ENCODE data around the gene LTBP1. TPM values are rescaled to one million over a fixed set of nuclear protein-coding genes. Genes with fewer than 3 reads are reported as not detected.

Gene LTBP1
- total RNA-seq, 2 experiments from 2014 or later, result 61.1 to 82.6 TPM

DNA sequence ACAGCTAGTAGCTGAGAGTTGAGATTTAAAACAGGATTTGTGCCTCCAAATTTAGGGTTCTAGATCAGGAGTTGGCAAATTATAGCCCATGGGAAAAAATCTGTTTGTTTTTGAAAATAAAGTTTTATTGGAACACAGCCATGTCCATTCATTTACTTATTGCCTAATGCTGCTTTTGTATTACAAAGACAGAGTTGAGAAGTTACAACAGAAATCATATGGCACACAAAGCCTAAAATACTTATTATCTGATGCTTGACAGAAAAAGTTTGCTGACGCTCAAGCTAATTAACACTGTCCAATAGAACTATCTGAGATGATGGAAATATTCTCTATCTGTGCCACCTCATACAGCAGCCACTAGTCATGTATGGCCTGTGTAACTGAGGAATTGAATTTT lies 300.6 kb downstream of the LTBP1 start:
- Histone ChIP-seq H3K9me2 (ENCODE audit: insufficient read depth, low read length) (no peaks in the 10 kb centered on the region), H4K20me1 (ENCODE audit: insufficient read depth, low read length) (no peaks in the 10 kb centered on the region), H3K36me3 (ENCODE audit: insufficient read depth, low read length) (peaks cover 46% of the 10 kb centered on the region), H3K79me2 (ENCODE audit: insufficient read depth, low read depth, low read length) (no peaks in the 10 kb centered on the region), H3K4me2 (ENCODE audit: low read length) (no peak overlapping the region), H3K4me1 (ENCODE audit: insufficient read depth, low read length, poor library complexity, severe bottlenecking) (peaks cover 21% of the 10 kb centered on the region), H3K27ac (ENCODE audit: low read depth, low read length, poor library complexity, severe bottlenecking) (no peak overlapping the region), H3K9me3 (ENCODE audit: low read length) (no peaks in the 10 kb centered on the region), H3K4me3 (ENCODE audit: low read depth, low read length, poor library complexity, severe bottlenecking) (no peak overlapping the region), H2AFZ (ENCODE audit: low read length) (no peak overlapping the region)
- POLR2A ChIA-PET, result interaction anchor here (0.6 kb wide), 1 partner anchor 23 kb away, joined by 4 read pairs; no protein-coding TSS in a partner anchor
- intact Hi-C loops (cut with micrococcal nuclease; ENCODE audit: unreplicated experiment), result no loop called here
- no TSS peak for BruUV-seq (replicated peaks)
- TF ChIP-seq, protein P1, sequence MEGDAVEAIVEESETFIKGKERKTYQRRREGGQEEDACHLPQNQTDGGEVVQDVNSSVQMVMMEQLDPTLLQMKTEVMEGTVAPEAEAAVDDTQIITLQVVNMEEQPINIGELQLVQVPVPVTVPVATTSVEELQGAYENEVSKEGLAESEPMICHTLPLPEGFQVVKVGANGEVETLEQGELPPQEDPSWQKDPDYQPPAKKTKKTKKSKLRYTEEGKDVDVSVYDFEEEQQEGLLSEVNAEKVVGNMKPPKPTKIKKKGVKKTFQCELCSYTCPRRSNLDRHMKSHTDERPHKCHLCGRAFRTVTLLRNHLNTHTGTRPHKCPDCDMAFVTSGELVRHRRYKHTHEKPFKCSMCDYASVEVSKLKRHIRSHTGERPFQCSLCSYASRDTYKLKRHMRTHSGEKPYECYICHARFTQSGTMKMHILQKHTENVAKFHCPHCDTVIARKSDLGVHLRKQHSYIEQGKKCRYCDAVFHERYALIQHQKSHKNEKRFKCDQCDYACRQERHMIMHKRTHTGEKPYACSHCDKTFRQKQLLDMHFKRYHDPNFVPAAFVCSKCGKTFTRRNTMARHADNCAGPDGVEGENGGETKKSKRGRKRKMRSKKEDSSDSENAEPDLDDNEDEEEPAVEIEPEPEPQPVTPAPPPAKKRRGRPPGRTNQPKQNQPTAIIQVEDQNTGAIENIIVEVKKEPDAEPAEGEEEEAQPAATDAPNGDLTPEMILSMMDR (conservative IDR thresholded peaks at IDR 0.05; ENCODE audit: low read length), result no peak
- TF ChIP-seq EZH2phosphoT487 (IDR thresholded peaks at IDR 0.05; ENCODE audit: borderline replicate concordance, low read depth, low read length), result no peak
- no peak for DNase-seq (ENCODE audit: low spot score)
- CTCF ChIA-PET (ENCODE audit: unreplicated experiment), result interaction anchor here (0.5 kb wide), 1 partner anchor 107 kb away, joined by 3 read pairs; no protein-coding TSS in a partner anchor

DNA sequence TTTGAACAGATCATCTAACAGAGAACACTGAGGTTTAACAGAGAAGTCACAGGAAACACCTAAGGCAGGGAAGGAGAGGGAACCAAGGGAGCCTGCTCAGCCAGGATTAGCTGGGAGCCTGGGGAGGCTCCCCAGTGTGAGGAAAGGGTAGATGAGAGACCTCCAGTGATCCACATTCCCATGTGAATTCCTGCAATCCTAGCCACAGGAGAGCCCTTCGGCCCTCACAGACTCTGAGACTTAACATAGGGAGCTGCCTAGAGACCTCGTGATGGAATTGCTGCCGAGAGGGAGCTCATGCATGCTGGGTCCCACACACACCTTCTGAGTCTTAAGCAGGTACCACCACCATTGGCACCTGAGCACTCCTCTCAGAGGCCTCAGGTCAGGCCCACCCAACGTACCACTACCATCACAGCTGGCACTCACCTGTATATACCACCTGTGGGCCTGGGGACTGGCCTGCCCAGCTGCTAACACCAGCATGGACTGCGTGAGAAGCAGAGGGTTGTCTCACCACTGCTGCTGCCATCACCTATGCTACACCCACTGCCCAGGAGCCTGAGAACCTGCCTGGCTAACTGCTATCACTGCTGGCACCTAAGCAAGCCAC lies 303.8 kb downstream of the LTBP1 start:
- no peaks in the 10 kb centered on the region for H3K79me2 ChIP-seq (ENCODE audit: insufficient read depth, low read depth, low read length)
- no TSS peak for BruUV-seq (replicated peaks)
- H3K27ac ChIP-seq (ENCODE audit: low read depth, low read length, poor library complexity, severe bottlenecking), result no peak overlapping the region
- H3K4me1 ChIP-seq (ENCODE audit: insufficient read depth, low read length, poor library complexity, severe bottlenecking), result no peaks in the 10 kb centered on the region
- H3K4me3 ChIP-seq (ENCODE audit: low read depth, low read length, poor library complexity, severe bottlenecking), result no peak overlapping the region
- H3K4me2 ChIP-seq (ENCODE audit: low read length), result no peak overlapping the region
- intact Hi-C loops (cut with micrococcal nuclease; ENCODE audit: unreplicated experiment), result no loop called here
- CTCF ChIA-PET (ENCODE audit: unreplicated experiment), result no interaction called here
- H3K9me2 ChIP-seq (ENCODE audit: insufficient read depth, low read length), result no peaks in the 10 kb centered on the region
- peaks cover 48% of the 10 kb centered on the region for H3K36me3 ChIP-seq (ENCODE audit: insufficient read depth, low read length)
- TF ChIP-seq EZH2phosphoT487 (IDR thresholded peaks at IDR 0.05; ENCODE audit: borderline replicate concordance, low read depth, low read length), result no peak
- TF ChIP-seq, protein P1 (conservative IDR thresholded peaks at IDR 0.05; ENCODE audit: low read length), result no peak
- H4K20me1 ChIP-seq (ENCODE audit: insufficient read depth, low read length), result no peaks in the 10 kb centered on the region
- POLR2A ChIA-PET, result no interaction called here
- no peak overlapping the region for H2AFZ ChIP-seq (ENCODE audit: low read length)
- H3K9me3 ChIP-seq (ENCODE audit: low read length), result no peaks in the 10 kb centered on the region
- DNase-seq (ENCODE audit: low spot score), result no peak

DNA sequence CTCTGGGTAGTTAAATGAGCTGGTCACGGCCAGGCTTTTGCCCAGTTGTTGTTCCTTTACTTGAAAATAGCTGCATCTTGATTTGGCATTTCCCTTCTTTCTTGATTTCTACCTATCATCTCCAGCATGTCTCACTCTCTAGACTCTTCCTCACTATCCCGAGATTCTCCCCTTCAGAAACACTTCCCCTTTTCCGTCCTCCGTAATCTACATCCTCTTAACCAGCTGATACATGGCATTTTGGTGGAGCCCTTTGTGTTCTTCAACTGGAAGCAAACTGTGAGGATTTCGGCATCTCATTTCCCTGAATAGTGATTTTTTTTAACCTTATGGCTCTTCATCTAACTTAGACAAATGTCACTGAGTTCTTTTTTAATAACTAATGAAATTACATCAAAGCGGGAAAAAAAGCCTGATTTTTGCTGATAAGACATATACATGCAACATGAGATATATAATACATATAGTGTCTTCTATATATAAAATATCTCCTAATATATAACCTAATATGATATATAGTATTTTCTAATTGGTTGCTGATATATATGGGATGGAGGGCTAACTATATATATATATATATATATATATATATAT lies 309.5 kb downstream of the LTBP1 start:
- DNase-seq (ENCODE audit: low spot score), result no peak
- Histone ChIP-seq H3K9me3 (ENCODE audit: low read length) (no peaks in the 10 kb centered on the region), H2AFZ (ENCODE audit: low read length) (no peak overlapping the region), H3K4me1 (ENCODE audit: insufficient read depth, low read length, poor library complexity, severe bottlenecking) (no peaks in the 10 kb centered on the region), H3K4me3 (ENCODE audit: low read depth, low read length, poor library complexity, severe bottlenecking) (no peak overlapping the region), H3K79me2 (ENCODE audit: insufficient read depth, low read depth, low read length) (no peaks in the 10 kb centered on the region), H3K36me3 (ENCODE audit: insufficient read depth, low read length) (peaks cover 51% of the 10 kb centered on the region), H3K9me2 (ENCODE audit: insufficient read depth, low read length) (no peaks in the 10 kb centered on the region), H3K4me2 (ENCODE audit: low read length) (no peak overlapping the region), H3K27ac (ENCODE audit: low read depth, low read length, poor library complexity, severe bottlenecking) (no peak overlapping the region), H4K20me1 (ENCODE audit: insufficient read depth, low read length) (no peaks in the 10 kb centered on the region)
- ChIA-PET CTCF (ENCODE audit: unreplicated experiment) (no interaction called here), POLR2A (interaction anchor here (0.8 to 0.9 kb wide), 2 partner anchors 60 to 106 kb away, joined by 3 to 6 read pairs; no protein-coding TSS in a partner anchor)
- TF ChIP-seq, protein P1 (conservative IDR thresholded peaks at IDR 0.05; ENCODE audit: low read length), result no peak
- TF ChIP-seq EZH2phosphoT487 (IDR thresholded peaks at IDR 0.05; ENCODE audit: borderline replicate concordance, low read depth, low read length), result no peak
- intact Hi-C loops (cut with micrococcal nuclease; ENCODE audit: unreplicated experiment), result no loop called here
- no TSS peak for BruUV-seq (replicated peaks)
